ENCODE measurements around the gene PRDM5.

Gene PRDM5

GRCh38 chr4:120897981-120898719 lies 24.4 kb downstream of the PRDM5 start:
- no peaks in the 10 kb centered on the region for H3K9me3 ChIP-seq (ENCODE audit: low read length)
- no peaks in the 10 kb centered on the region for H4K20me1 ChIP-seq (ENCODE audit: insufficient read depth, low read length)
- no peaks in the 10 kb centered on the region for H3K27me3 ChIP-seq (ENCODE audit: insufficient read depth, low read length)
- no peaks in the 10 kb centered on the region for H3F3A ChIP-seq (ENCODE audit: insufficient read depth, low read length)
- H3K9me2 ChIP-seq (ENCODE audit: low read depth, low read length): no peaks in the 10 kb centered on the region
- no peak overlapping the region for H3K9ac ChIP-seq (ENCODE audit: low read length)
- no peaks in the 10 kb centered on the region for H3K4me1 ChIP-seq (ENCODE audit: insufficient read depth, low read length, severe bottlenecking)
- H3K4me3 ChIP-seq (ENCODE audit: low read depth, low read length, poor library complexity, severe bottlenecking): no peak overlapping the region
- TF ChIP-seq EZH2 (IDR thresholded peaks at IDR 0.05; ENCODE audit: borderline replicate concordance, low read length) (no peak), CTCF (IDR thresholded peaks at IDR 0.05; ENCODE audit: low read length) (no peak)
- H3K79me2 ChIP-seq (ENCODE audit: insufficient read depth, low read length): no peaks in the 10 kb centered on the region
- no peak overlapping the region for H3K27ac ChIP-seq (ENCODE audit: low read depth, low read length, poor library complexity, severe bottlenecking)
- H3K4me2 ChIP-seq (ENCODE audit: low read length): no peak overlapping the region
- no peaks in the 10 kb centered on the region for H3K36me3 ChIP-seq (ENCODE audit: insufficient read depth, low read length)
- H2AFZ ChIP-seq (ENCODE audit: low read length): no peak overlapping the region

GRCh38 chr4:120895554-120895953 lies 27.0 kb downstream of the PRDM5 start:
- no peaks in the 10 kb centered on the region for H3K79me2 ChIP-seq (ENCODE audit: insufficient read depth, low read length)
- H3K9ac ChIP-seq (ENCODE audit: low read length): no peak overlapping the region
- H3K36me3 ChIP-seq (ENCODE audit: insufficient read depth, low read length): no peaks in the 10 kb centered on the region
- no peak overlapping the region for H3K27ac ChIP-seq (ENCODE audit: low read depth, low read length, poor library complexity, severe bottlenecking)
- H3K27me3 ChIP-seq (ENCODE audit: insufficient read depth, low read length): no peaks in the 10 kb centered on the region
- no peaks in the 10 kb centered on the region for H3K4me1 ChIP-seq (ENCODE audit: insufficient read depth, low read length, severe bottlenecking)
- H3K4me3 ChIP-seq (ENCODE audit: low read depth, low read length, poor library complexity, severe bottlenecking): no peak overlapping the region
- no peak overlapping the region for H3K4me2 ChIP-seq (ENCODE audit: low read length)
- H2AFZ ChIP-seq (ENCODE audit: low read length): no peak overlapping the region
- H4K20me1 ChIP-seq (ENCODE audit: insufficient read depth, low read length): no peaks in the 10 kb centered on the region
- no peaks in the 10 kb centered on the region for H3K9me3 ChIP-seq (ENCODE audit: low read length)
- H3F3A ChIP-seq (ENCODE audit: insufficient read depth, low read length): no peaks in the 10 kb centered on the region
- H3K9me2 ChIP-seq (ENCODE audit: low read depth, low read length): no peaks in the 10 kb centered on the region
- no peak for TF ChIP-seq EZH2 (IDR thresholded peaks at IDR 0.05; ENCODE audit: borderline replicate concordance, low read length)
- TF ChIP-seq CTCF (IDR thresholded peaks at IDR 0.05; ENCODE audit: low read length): no peak

GRCh38 chr4:120893314-120893713 lies 29.2 kb downstream of the PRDM5 start:
- H3K4me1 ChIP-seq (ENCODE audit: insufficient read depth, low read length, severe bottlenecking): no peaks in the 10 kb centered on the region
- H4K20me1 ChIP-seq (ENCODE audit: insufficient read depth, low read length): no peaks in the 10 kb centered on the region
- no peaks in the 10 kb centered on the region for H3K9me3 ChIP-seq (ENCODE audit: low read length)
- no peaks in the 10 kb centered on the region for H3K79me2 ChIP-seq (ENCODE audit: insufficient read depth, low read length)
- H3K4me3 ChIP-seq (ENCODE audit: low read depth, low read length, poor library complexity, severe bottlenecking): no peak overlapping the region
- no peaks in the 10 kb centered on the region for H3K36me3 ChIP-seq (ENCODE audit: insufficient read depth, low read length)
- no peaks in the 10 kb centered on the region for H3F3A ChIP-seq (ENCODE audit: insufficient read depth, low read length)
- no peak overlapping the region for H3K27ac ChIP-seq (ENCODE audit: low read depth, low read length, poor library complexity, severe bottlenecking)
- no peak overlapping the region for H2AFZ ChIP-seq (ENCODE audit: low read length)
- no peaks in the 10 kb centered on the region for H3K27me3 ChIP-seq (ENCODE audit: insufficient read depth, low read length)
- TF ChIP-seq CTCF (IDR thresholded peaks at IDR 0.05; ENCODE audit: low read length): no peak
- TF ChIP-seq EZH2 (IDR thresholded peaks at IDR 0.05; ENCODE audit: borderline replicate concordance, low read length): no peak
- no peak overlapping the region for H3K9ac ChIP-seq (ENCODE audit: low read length)
- H3K4me2 ChIP-seq (ENCODE audit: low read length): no peak overlapping the region
- H3K9me2 ChIP-seq (ENCODE audit: low read depth, low read length): no peaks in the 10 kb centered on the region

All from OCI-LY1 (cell line).